Measurements from ENCODE around the gene NR1H4.
"Not testable (repeated sequence)": the region's sequence is repeated elsewhere in the genome, so short reads cannot be mapped to it uniquely, and the experiment has no call there.

Gene NR1H4

GRCh38 chr12:100573292-100574186 lies 99.9 kb downstream of the NR1H4 start, which contains the start of gene GAS2L3:
GAS2L3 (plus strand) TSS chr12:100573684; CDS start chr12:100594905, 21,221 bp downstream.
- peak; percentile 70 for DNase-seq

- DNase-seq, result no peak
Measured at GRCh38 chr12:100574187-100575074, 100.8 kb downstream of the NR1H4 start.

GRCh38 chr12:100576331-100577036 lies 102.8 kb downstream of the NR1H4 start:
- no peak for DNase-seq

- no peak for DNase-seq
Measured at GRCh38 chr12:100578923-100579322, 105.3 kb downstream of the NR1H4 start.

GRCh38 chr12:100579844-100580243 lies 106.2 kb downstream of the NR1H4 start:
- no peak for DNase-seq

GRCh38 chr12:100584256-100584655 lies 110.6 kb downstream of the NR1H4 start:
- no peak for DNase-seq

GRCh38 chr12:100591979-100592378 lies 118.3 kb downstream of the NR1H4 start:
- DNase-seq, result no peak

- DNase-seq, result no peak
Measured at GRCh38 chr12:100593490-100593889, 119.8 kb downstream of the NR1H4 start.

- no peak for DNase-seq
Measured at GRCh38 chr12:100601626-100602025, 128.0 kb downstream of the NR1H4 start.

- DNase-seq, result not testable (repeated sequence)
Measured at GRCh38 chr12:100602997-100603396, 129.3 kb downstream of the NR1H4 start.

GRCh38 chr12:100608776-100609175 lies 135.1 kb downstream of the NR1H4 start:
- DNase-seq, result no peak

GRCh38 chr12:100610666-100611430 lies 137.2 kb downstream of the NR1H4 start:
- DNase-seq, result no peak

GRCh38 chr12:100612606-100613005 lies 138.9 kb downstream of the NR1H4 start:
- no peak for DNase-seq

Measured in activated CD4-positive, alpha-beta T cell treated with anti-CD3 and anti-CD28 coated beads, Interleukin-2, amount 50 U/mL, for 16 hours (primary cell).